ENCODE measurements around the gene PLA2G4F. TPM values are rescaled to one million over a fixed set of nuclear protein-coding genes. Genes with fewer than 3 reads are reported as not detected.

PLA2G4F gene
- total RNA-seq, 1 experiment from 2014 or later: not detected

- H3K4me2 ChIP-seq (ENCODE audit: insufficient read depth, insufficient read length, low read length): no peak overlapping the region
- no CpG with 5 or more reads among the region's 29 CpGs for WGBS (ENCODE audit: extremely low coverage, insufficient read length, low lambda C conversion rate)
- Mint-ChIP-seq H3K36me3 (ENCODE audit: insufficient read depth in 1 of 3, low read depth in 3 of 3) (peaks cover 0 to 2% (median 0%) of the 10 kb centered on the region in 3 experiments; a peak in 1 of 7 replicates), H3K4me3 (no peak overlapping the region), H3K9me3 (no peaks in the 10 kb centered on the region), H3K27me3 (ENCODE audit: low read depth) (peaks cover 5% of the 10 kb centered on the region; the same call in 1 of the 2 replicates), H3K4me1 (peaks cover 3 to 5% of the 10 kb centered on the region in 2 experiments; a peak in 1 of 4 replicates), H3K27ac (no peak overlapping the region)
- H2BK20ac ChIP-seq (ENCODE audit: low read depth, low read length, poor library complexity, severe bottlenecking): no peak overlapping the region
- no peaks in the 10 kb centered on the region for H3K27me3 ChIP-seq (ENCODE audit: insufficient read depth, low read length)
- no peak overlapping the region for H2BK5ac ChIP-seq (ENCODE audit: insufficient read length, low read length)
- H3K56ac ChIP-seq (ENCODE audit: insufficient read length, low read depth, low read length): no peak overlapping the region
- no peaks in the 10 kb centered on the region for H4K20me1 ChIP-seq (ENCODE audit: control insufficient read depth, insufficient read depth, insufficient read length)
- no peak overlapping the region for H3K14ac ChIP-seq (ENCODE audit: insufficient read depth, low read length)
- H3K23ac ChIP-seq (ENCODE audit: insufficient read length, low read depth, low read length): no peak overlapping the region
- no peak overlapping the region for H4K91ac ChIP-seq (ENCODE audit: insufficient read length, low read depth, low read length)
- H2BK12ac ChIP-seq (ENCODE audit: insufficient read length, low read depth, low read length): no peak overlapping the region
- no peaks in the 10 kb centered on the region for H3K79me1 ChIP-seq (ENCODE audit: insufficient read depth, low read depth, low read length, poor library complexity, severe bottlenecking)
- H2BK120ac ChIP-seq (ENCODE audit: low read depth, low read length, poor library complexity, severe bottlenecking): no peak overlapping the region
- no peak overlapping the region for H2BK15ac ChIP-seq (ENCODE audit: low read depth, low read length)
- H3T11ph ChIP-seq (ENCODE audit: low read length): no peak overlapping the region
- no peaks in the 10 kb centered on the region for H3K4me1 ChIP-seq (ENCODE audit: insufficient read depth, low read length)
- no peak overlapping the region for H2AFZ ChIP-seq (ENCODE audit: low read length)
- no peak overlapping the region for H3K4ac ChIP-seq (ENCODE audit: low read depth, low read length)
- H3K79me2 ChIP-seq (ENCODE audit: insufficient read depth, low read length): no peaks in the 10 kb centered on the region
- no peak overlapping the region for H3K18ac ChIP-seq (ENCODE audit: insufficient read length, low read depth, low read length)
- no peak overlapping the region for H4K8ac ChIP-seq (replicated peaks; ENCODE audit: insufficient read length, low read depth, low read length)
- no peaks in the 10 kb centered on the region for H3K23me2 ChIP-seq (ENCODE audit: insufficient read length, low read depth, low read length, poor library complexity, severe bottlenecking)
- no peak overlapping the region for H3K27ac ChIP-seq (ENCODE audit: insufficient read length, low read depth, low read length)
- H4K5ac ChIP-seq (ENCODE audit: insufficient read length, low read depth, low read length): no peak overlapping the region
- no peaks in the 10 kb centered on the region for H3K9me3 ChIP-seq (ENCODE audit: control insufficient read depth, low read depth, low read length)
- TF ChIP-seq, protein P1, sequence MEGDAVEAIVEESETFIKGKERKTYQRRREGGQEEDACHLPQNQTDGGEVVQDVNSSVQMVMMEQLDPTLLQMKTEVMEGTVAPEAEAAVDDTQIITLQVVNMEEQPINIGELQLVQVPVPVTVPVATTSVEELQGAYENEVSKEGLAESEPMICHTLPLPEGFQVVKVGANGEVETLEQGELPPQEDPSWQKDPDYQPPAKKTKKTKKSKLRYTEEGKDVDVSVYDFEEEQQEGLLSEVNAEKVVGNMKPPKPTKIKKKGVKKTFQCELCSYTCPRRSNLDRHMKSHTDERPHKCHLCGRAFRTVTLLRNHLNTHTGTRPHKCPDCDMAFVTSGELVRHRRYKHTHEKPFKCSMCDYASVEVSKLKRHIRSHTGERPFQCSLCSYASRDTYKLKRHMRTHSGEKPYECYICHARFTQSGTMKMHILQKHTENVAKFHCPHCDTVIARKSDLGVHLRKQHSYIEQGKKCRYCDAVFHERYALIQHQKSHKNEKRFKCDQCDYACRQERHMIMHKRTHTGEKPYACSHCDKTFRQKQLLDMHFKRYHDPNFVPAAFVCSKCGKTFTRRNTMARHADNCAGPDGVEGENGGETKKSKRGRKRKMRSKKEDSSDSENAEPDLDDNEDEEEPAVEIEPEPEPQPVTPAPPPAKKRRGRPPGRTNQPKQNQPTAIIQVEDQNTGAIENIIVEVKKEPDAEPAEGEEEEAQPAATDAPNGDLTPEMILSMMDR (conservative IDR thresholded peaks at IDR 0.05): no peak
- peak; percentile 26 for DNase-seq
- H2AK5ac ChIP-seq (ENCODE audit: insufficient read length, low read length): no peak overlapping the region
- H3K9ac ChIP-seq (ENCODE audit: extremely low read depth, insufficient read length, low read length): no peak overlapping the region
These were observed 10.6 kb downstream of the PLA2G4F start for GRCh38 chr15:42145546-42146455.
